Loucy (cell line): ENCODE data around the gene HLX.

ENCODE experiments used
- CTCF ChIP-seq: fragments of 200-600 bp; sonication (generic); conservative IDR thresholded peaks from 2 replicates; pipeline ENCODE4 v1.5.1; 2014; ENCODE audit warnings: mild to moderate bottlenecking, antibody characterized with exemption, low read length
- EZH2phosphoT487 ChIP-seq: fragments of 200-600 bp; IDR thresholded peaks from 2 replicates; pipeline ENCODE4 v1.6.1; 2018; ENCODE audit warnings: antibody characterized with exemption, mild to moderate bottlenecking, moderate library complexity, borderline replicate concordance

GRCh38 chr1:220879509-220880361 is 492 bp downstream of the HLX start:
- TF ChIP-seq CTCF = peak; percentile 39
- no peak for TF ChIP-seq EZH2phosphoT487
